Melanocyte of skin (primary cell): ENCODE measurements around the gene GNPNAT1. TPM values are rescaled to one million over a fixed set of nuclear protein-coding genes. Genes with fewer than 3 reads are reported as not detected.

Experiments used
- small RNA-seq, 2 donors: library from RNA; depleted of rRNA; stranded (forward); fragments of <200 nt; gene quantifications; one replicate each; pipeline ENCODE3, GENCODE V24; 2012
- total RNA-seq, 2 donors: library from RNA; depleted of rRNA; stranded (reverse); fragments of >200 nt; gene quantifications; 2 replicates each; pipeline ENCODE4 v1.2.3, GENCODE V29; 2012

The GNPNAT1 gene
- 10 to 100 TPM; 10.7 to 22.6 TPM for total RNA-seq

GRCh38 chr14:52791223-52792096 is at the start of gene GNPNAT1:
Gene GNPNAT1, minus strand, starts transcription at chr14:52791607. Its CDS starts 6,957 bp downstream, at chr14:52784650.

GRCh38 chr14:52729925-52730708 is 61.3 kb downstream of the GNPNAT1 start, which contains the start of gene STYX:
Gene STYX, plus strand, starts transcription at chr14:52730166. Its CDS starts 309 bp downstream, at chr14:52730475.

Small RNAs within 50 kb of the gene (small RNA-seq; reads per million reads assigned to genes)
- 0 reads per million in 2 donors for gene AL139317.2

Other genes starting within 250 kb of the GNPNAT1 start
- gene TXNDC16, start 239.1 kb downstream of the GNPNAT1 start, total RNA-seq = 1 to 10 TPM; 3.7 to 4.5 TPM
- gene GPR137C, start 238.8 kb downstream of the GNPNAT1 start, total RNA-seq = under 1 TPM; 0.33 to 0.69 TPM
- 10 to 100 TPM; 51.3 to 60.6 TPM for gene ERO1A, start 96.0 kb downstream of the GNPNAT1 start, total RNA-seq
- 10 to 100 TPM; 79.2 to 98.2 TPM for gene PSMC6, start 84.4 kb downstream of the GNPNAT1 start, total RNA-seq
- 10 to 100 TPM; 10.3 to 18.0 TPM for gene STYX, start 61.4 kb downstream of the GNPNAT1 start, total RNA-seq
- gene FERMT2, start 159.4 kb upstream of the GNPNAT1 start, total RNA-seq = 100 to 1,000 TPM; 126 to 136 TPM